Tibial artery (tissue), 4 donors: ENCODE results near the gene ANXA9.

Source experiments
- DNase-seq, 2 donors: peaks; one replicate each; pipeline ENCODE4 v3.0.0-alpha.2; 2019
- H3K27ac ChIP-seq, 2 donors: fragments of 200-600 bp; sonication (generic) in 1 of 2; 1 replicate in 1 of 2; 2 replicates in 1 of 2; pipeline ENCODE4 v1.5.1; 2018 to 2019; ENCODE audit warnings: mild to moderate bottlenecking in 1 of 2
- H3K27me3 ChIP-seq, 2 donors: fragments of 200-600 bp; sonication (generic) in 1 of 2; one replicate each; pipeline versions ENCODE4 v1.5.1 to v1.6.0; 2016 to 2019
- H3K36me3 ChIP-seq, 3 donors: fragments of 200-600 bp; sonication (generic) in 2 of 3; one replicate each; pipeline ENCODE4 v1.5.1; 2016 to 2019; ENCODE audit warnings: mild to moderate bottlenecking in 2 of 3
- H3K4me1 ChIP-seq, 4 donors: fragments of 200-600 bp; sonication (generic) in 2 of 4; 1 replicate in 3 of 4; 2 replicates in 1 of 4; pipeline ENCODE4 v1.5.1; 2016 to 2019
- H3K4me3 ChIP-seq, 2 donors: fragments of 200-600 bp; sonication (generic) in 1 of 2; 1 replicate in 1 of 2; 2 replicates in 1 of 2; pipeline ENCODE4 v1.5.1; 2018 to 2019; ENCODE audit warnings: mild to moderate bottlenecking in 2 of 2
- H3K9me3 ChIP-seq, 3 donors: fragments of 200-600 bp; sonication (generic) in 1 of 3; one replicate each; pipeline ENCODE4 v1.5.1; 2016 to 2019
- CTCF ChIP-seq, 2 experiments: fragments of 200-600 bp in 1 of 2; fragments of 450-650 bp in 1 of 2; IDR thresholded peaks; one replicate each; pipeline ENCODE4 v1.5.1; 2017 to 2019; ENCODE audit warnings: antibody characterized with exemption in 2 of 2, mild to moderate bottlenecking in 1 of 2, moderate library complexity in 1 of 2
- intact Hi-C: fragments of 100-400 bp; cut with DNase I; formaldehyde crosslinking; loops from one replicate; pipeline ENCODE4 v1.15.0; 2023; ENCODE audit warnings: low total_unique reads

The ANXA9 gene

GRCh38 chr1:150981177-150981804 is 801 bp upstream of the ANXA9 start:
- no peak for DNase-seq
- no peaks in the 10 kb centered on the region for H3K27me3 ChIP-seq
- no peak overlapping the region for H3K27ac ChIP-seq
- intact Hi-C loops: no loop called here
- no peaks in the 10 kb centered on the region for H3K36me3 ChIP-seq
- H3K4me3 ChIP-seq: no peak overlapping the region
- peaks cover 0 to 48% (median 32%) of the 10 kb centered on the region in 4 donors for H3K4me1 ChIP-seq
- no peaks in the 10 kb centered on the region for H3K9me3 ChIP-seq
- no peak for TF ChIP-seq CTCF (IDR thresholded peaks at IDR 0.05)

GRCh38 chr1:150985179-150985825 is 3.2 kb downstream of the ANXA9 start:
- no peak for TF ChIP-seq CTCF (IDR thresholded peaks at IDR 0.05)
- intact Hi-C loops: no loop called here
- H3K4me1 ChIP-seq: peaks cover 0 to 16% (median 0%) of the 10 kb centered on the region in 4 donors
- H3K27me3 ChIP-seq: no peaks in the 10 kb centered on the region
- H3K36me3 ChIP-seq: no peaks in the 10 kb centered on the region
- DNase-seq: no peak
- H3K4me3 ChIP-seq: no peak overlapping the region
- no peaks in the 10 kb centered on the region for H3K9me3 ChIP-seq
- no peak overlapping the region for H3K27ac ChIP-seq

GRCh38 chr1:150987924-150988323 is 5.8 kb downstream of the ANXA9 start:
- intact Hi-C loops: no loop called here
- peaks cover 0 to 4% (median 0%) of the 10 kb centered on the region in 4 donors for H3K4me1 ChIP-seq
- H3K9me3 ChIP-seq: no peaks in the 10 kb centered on the region
- no peaks in the 10 kb centered on the region for H3K27me3 ChIP-seq
- no peak for DNase-seq
- H3K27ac ChIP-seq: no peak overlapping the region
- no peak for TF ChIP-seq CTCF (IDR thresholded peaks at IDR 0.05)
- H3K36me3 ChIP-seq: no peaks in the 10 kb centered on the region
- H3K4me3 ChIP-seq: no peak overlapping the region

- no peak for TF ChIP-seq CTCF (IDR thresholded peaks at IDR 0.05)
- DNase-seq: no peak
- Histone ChIP-seq H3K27ac (no peak overlapping the region), H3K4me1 (peaks cover 0 to 4% (median 0%) of the 10 kb centered on the region in 4 donors), H3K9me3 (no peaks in the 10 kb centered on the region), H3K36me3 (peaks cover 0 to 11% (median 9%) of the 10 kb centered on the region in 3 donors), H3K4me3 (no peak overlapping the region), H3K27me3 (no peaks in the 10 kb centered on the region)
- intact Hi-C loops: no loop called here
Observed at GRCh38 chr1:150992626-150993025, 10.5 kb downstream of the ANXA9 start.

- TF ChIP-seq CTCF (IDR thresholded peaks at IDR 0.05): no peak
- no peak for DNase-seq
- no peaks in the 10 kb centered on the region for H3K9me3 ChIP-seq
- intact Hi-C loops: no loop called here
- H3K4me1 ChIP-seq: peaks cover 0 to 4% (median 0%) of the 10 kb centered on the region in 4 donors
- no peak overlapping the region for H3K4me3 ChIP-seq
- H3K27me3 ChIP-seq: no peaks in the 10 kb centered on the region
- H3K36me3 ChIP-seq: peaks cover 10 to 27% (median 26%) of the 10 kb centered on the region in 3 donors
- H3K27ac ChIP-seq: no peak overlapping the region
Observed at GRCh38 chr1:150994248-150994647, 12.2 kb downstream of the ANXA9 start.
